Esophagus squamous epithelium (tissue), 4 donors: ENCODE results near the gene KCNQ1.

Source experiments
- CTCF ChIP-seq, 6 experiments: fragments of 450-650 bp in 4 of 6; fragments of 200-600 bp in 2 of 6; sonication (generic) in 2 of 6; IDR thresholded peaks; one replicate each; pipeline ENCODE4 v1.5.1; 2016 to 2019; ENCODE audit warnings: antibody characterized with exemption in 6 of 6, mild to moderate bottlenecking in 4 of 6, moderate library complexity in 4 of 6
- POLR2A ChIP-seq, 4 donors: fragments of 450-650 bp; IDR thresholded peaks; one replicate each; pipeline ENCODE4 v1.6.1; 2017; ENCODE audit warnings: antibody characterized with exemption in 4 of 4, mild to moderate bottlenecking in 4 of 4, moderate library complexity in 3 of 4

DNA sequence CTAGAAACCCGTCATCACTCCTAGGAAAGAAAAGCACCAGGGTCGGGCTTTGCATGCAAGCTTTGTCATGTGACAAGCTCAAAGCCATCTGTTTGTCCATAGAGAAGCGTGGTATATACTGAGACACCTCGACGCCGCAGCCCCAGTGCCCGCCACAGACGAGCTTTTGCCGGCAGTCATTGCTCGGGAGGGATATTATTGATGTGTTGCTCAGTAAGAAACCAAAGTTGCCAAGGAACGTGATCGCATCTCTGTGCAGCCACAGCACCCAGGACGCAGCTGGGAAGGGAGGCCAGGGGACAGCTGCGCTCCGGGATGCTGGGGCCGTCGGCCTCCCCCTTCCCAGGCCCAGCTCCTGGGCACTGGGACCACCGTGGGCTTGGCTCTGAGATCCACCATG, 344.5 kb downstream of the KCNQ1 start:
- TF ChIP-seq CTCF (IDR thresholded peaks at IDR 0.05) (no peak), POLR2A (IDR thresholded peaks at IDR 0.05) (no peak)
